Glutamatergic neuron (in vitro differentiated cells): ENCODE data around the gene SSRP1. TPM values are rescaled to one million over a fixed set of nuclear protein-coding genes. Genes with fewer than 3 reads are reported as not detected.

ENCODE experiments used
- DNase-seq: peaks from one replicate; pipeline ENCODE4 v3.0.0; 2022
- H3K27ac Mint-ChIP-seq: one replicate; pipeline ENCODE4 v1.8.0; 2020; ENCODE audit warnings: mild to moderate bottlenecking, mixed read lengths, inconsistent platforms; ENCODE audit not compliant: unreplicated experiment
- H3K27me3 Mint-ChIP-seq: one replicate; pipeline ENCODE4 v1.8.0; 2020; ENCODE audit warnings: mild to moderate bottlenecking, moderate library complexity, mixed read lengths, inconsistent platforms; ENCODE audit not compliant: unreplicated experiment
- H3K36me3 Mint-ChIP-seq: one replicate; pipeline ENCODE4 v1.8.0; 2020; ENCODE audit warnings: mild to moderate bottlenecking, mixed read lengths, inconsistent platforms; ENCODE audit not compliant: unreplicated experiment
- H3K4me1 Mint-ChIP-seq: one replicate; pipeline ENCODE4 v1.8.0; 2020; ENCODE audit warnings: mild to moderate bottlenecking, low read depth, mixed read lengths, inconsistent platforms; ENCODE audit not compliant: unreplicated experiment
- H3K4me3 Mint-ChIP-seq: one replicate; pipeline ENCODE4 v1.8.0; 2020; ENCODE audit warnings: mild to moderate bottlenecking, mixed read lengths, inconsistent platforms; ENCODE audit not compliant: unreplicated experiment
- H3K9me3 Mint-ChIP-seq: one replicate; pipeline ENCODE4 v1.8.0; 2020; ENCODE audit warnings: mild to moderate bottlenecking, moderate library complexity, mixed read lengths, inconsistent platforms; ENCODE audit not compliant: unreplicated experiment
- CTCF ChIP-seq: fragments of 200-600 bp; sonication (generic); IDR thresholded peaks from one replicate; pipeline ENCODE4 v1.5.0; 2021; ENCODE audit not compliant: partially characterized antibody, unreplicated experiment
- total RNA-seq: library from RNA; stranded (reverse); fragmentation: NEBNext Ultra II Directional; extraction: Animal tissue kit (Norgen Biotek cat#: 25700); gene quantifications from one replicate; pipeline ENCODE4 v1.2.1, GENCODE V29; 2021; ENCODE audit not compliant: unreplicated experiment

Gene SSRP1
- total RNA-seq, 1 donor from 2014 or later: 91.4 TPM

- TF ChIP-seq CTCF: no peak
- peak; percentile 76 for DNase-seq
- peaks cover 40% of the 10 kb centered on the region for H3K4me1 Mint-ChIP-seq
- H3K4me3 Mint-ChIP-seq: peak overlapping the region; percentile 97
- H3K27me3 Mint-ChIP-seq: peaks cover 29% of the 10 kb centered on the region
- H3K9me3 Mint-ChIP-seq: peaks cover 28% of the 10 kb centered on the region
- H3K27ac Mint-ChIP-seq: peak overlapping the region; percentile 98
- peaks cover 3% of the 10 kb centered on the region for H3K36me3 Mint-ChIP-seq
These were observed 13.2 kb downstream of the SSRP1 start for GRCh38 chr11:57322256-57323166.

- peak overlapping the region; percentile 97 for H3K4me3 Mint-ChIP-seq
- peak overlapping the region; percentile 98 for H3K27ac Mint-ChIP-seq
- no peak for TF ChIP-seq CTCF
- no peak for DNase-seq
- H3K27me3 Mint-ChIP-seq: peaks cover 29% of the 10 kb centered on the region
- peaks cover 3% of the 10 kb centered on the region for H3K36me3 Mint-ChIP-seq
- peaks cover 40% of the 10 kb centered on the region for H3K4me1 Mint-ChIP-seq
- peaks cover 26% of the 10 kb centered on the region for H3K9me3 Mint-ChIP-seq
These were observed 14.1 kb downstream of the SSRP1 start for GRCh38 chr11:57321388-57322255.

GRCh38 chr11:57320719-57321387 lies 14.8 kb downstream of the SSRP1 start:
- peak overlapping the region; percentile 97 for H3K4me3 Mint-ChIP-seq
- peaks cover 23% of the 10 kb centered on the region for H3K9me3 Mint-ChIP-seq
- no peak for DNase-seq
- TF ChIP-seq CTCF: no peak
- peaks cover 3% of the 10 kb centered on the region for H3K36me3 Mint-ChIP-seq
- H3K4me1 Mint-ChIP-seq: peaks cover 37% of the 10 kb centered on the region
- no peak overlapping the region for H3K27ac Mint-ChIP-seq
- peaks cover 26% of the 10 kb centered on the region for H3K27me3 Mint-ChIP-seq

- H3K9me3 Mint-ChIP-seq: peaks cover 18% of the 10 kb centered on the region
- H3K27ac Mint-ChIP-seq: no peak overlapping the region
- no peak for TF ChIP-seq CTCF
- peaks cover 31% of the 10 kb centered on the region for H3K4me1 Mint-ChIP-seq
- no peak overlapping the region for H3K4me3 Mint-ChIP-seq
- no peak for DNase-seq
- H3K27me3 Mint-ChIP-seq: peaks cover 23% of the 10 kb centered on the region
- peaks cover 3% of the 10 kb centered on the region for H3K36me3 Mint-ChIP-seq
These were observed 15.5 kb downstream of the SSRP1 start for GRCh38 chr11:57320067-57320718.
